ENCODE measurements around the gene PCGF6. TPM values are rescaled to one million over a fixed set of nuclear protein-coding genes. Genes with fewer than 3 reads are reported as not detected.

PCGF6 gene
- total RNA-seq, 1 experiment from 2014 or later: 11.6 TPM

DNA sequence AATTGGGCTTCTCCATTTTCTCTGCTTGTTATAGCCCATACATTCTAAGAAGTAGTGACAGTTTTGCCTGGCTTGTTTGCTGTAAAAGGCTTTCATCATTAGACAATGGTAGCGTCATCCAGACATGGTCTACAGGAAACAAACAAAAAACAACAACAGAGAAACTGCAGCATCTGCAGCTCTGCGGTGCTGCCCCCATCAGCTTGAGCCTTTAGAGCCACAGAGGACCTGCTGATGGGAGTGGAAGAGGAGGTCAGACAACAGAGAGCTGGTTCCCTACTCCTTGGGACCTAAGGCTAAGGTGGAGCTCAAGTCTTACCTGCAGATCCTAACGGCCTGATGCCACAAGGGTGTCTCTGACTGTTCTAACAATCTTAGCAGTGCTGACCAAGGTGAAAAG, 70.9 kb downstream of the PCGF6 start:
- Histone ChIP-seq H3K36me3 (ENCODE audit: low read depth, low read length) (no peaks in the 10 kb centered on the region), H3K27ac (ENCODE audit: low read length) (no peak overlapping the region), H3K9me3 (ENCODE audit: low read length) (no peaks in the 10 kb centered on the region), H2AFZ (ENCODE audit: low read length) (no peak overlapping the region), H3F3A (ENCODE audit: low read length, unreplicated experiment) (no peaks in the 10 kb centered on the region), H3K4me1 (ENCODE audit: insufficient read depth, low read length) (peaks cover 4% of the 10 kb centered on the region; the same call in 1 of the 2 replicates), H3K27me3 (ENCODE audit: low read length) (no peaks in the 10 kb centered on the region), H4K20me1 (ENCODE audit: low read length) (no peaks in the 10 kb centered on the region), H3K9me2 (replicated peaks; ENCODE audit: low read length) (no peaks in the 10 kb centered on the region), H3K9ac (ENCODE audit: low read length) (no peak overlapping the region), H3K4me3 (ENCODE audit: low read length) (no peak overlapping the region), H3K79me2 (ENCODE audit: low read length) (no peaks in the 10 kb centered on the region), H3K4me2 (ENCODE audit: low read length) (no peak overlapping the region)
- ChIA-PET CTCF (no interaction called here), POLR2A (ENCODE audit: unreplicated experiment) (no interaction called here)
- TF ChIP-seq EZH2 (IDR thresholded peaks at IDR 0.05; ENCODE audit: low read length, unreplicated experiment): no peak
- TF ChIP-seq, protein P1, sequence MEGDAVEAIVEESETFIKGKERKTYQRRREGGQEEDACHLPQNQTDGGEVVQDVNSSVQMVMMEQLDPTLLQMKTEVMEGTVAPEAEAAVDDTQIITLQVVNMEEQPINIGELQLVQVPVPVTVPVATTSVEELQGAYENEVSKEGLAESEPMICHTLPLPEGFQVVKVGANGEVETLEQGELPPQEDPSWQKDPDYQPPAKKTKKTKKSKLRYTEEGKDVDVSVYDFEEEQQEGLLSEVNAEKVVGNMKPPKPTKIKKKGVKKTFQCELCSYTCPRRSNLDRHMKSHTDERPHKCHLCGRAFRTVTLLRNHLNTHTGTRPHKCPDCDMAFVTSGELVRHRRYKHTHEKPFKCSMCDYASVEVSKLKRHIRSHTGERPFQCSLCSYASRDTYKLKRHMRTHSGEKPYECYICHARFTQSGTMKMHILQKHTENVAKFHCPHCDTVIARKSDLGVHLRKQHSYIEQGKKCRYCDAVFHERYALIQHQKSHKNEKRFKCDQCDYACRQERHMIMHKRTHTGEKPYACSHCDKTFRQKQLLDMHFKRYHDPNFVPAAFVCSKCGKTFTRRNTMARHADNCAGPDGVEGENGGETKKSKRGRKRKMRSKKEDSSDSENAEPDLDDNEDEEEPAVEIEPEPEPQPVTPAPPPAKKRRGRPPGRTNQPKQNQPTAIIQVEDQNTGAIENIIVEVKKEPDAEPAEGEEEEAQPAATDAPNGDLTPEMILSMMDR (conservative IDR thresholded peaks at IDR 0.05; ENCODE audit: low read depth, low read length): no peak
- no peak for TF ChIP-seq EZH2phosphoT487 (IDR thresholded peaks at IDR 0.05; ENCODE audit: borderline replicate concordance, low read length)
- ATAC-seq (no peak), DNase-seq (no peak)
- BruUV-seq (replicated peaks): no TSS peak
- intact Hi-C loops (cut with micrococcal nuclease): loop anchor here (1.0 kb wide), 1 partner anchor 15 kb away; no protein-coding TSS in a partner anchor

- no TSS peak for BruUV-seq (replicated peaks)
- ChIA-PET POLR2A (ENCODE audit: unreplicated experiment) (no interaction called here), CTCF (no interaction called here)
- ATAC-seq: no peak
- H3K27me3 ChIP-seq (ENCODE audit: low read length): no peaks in the 10 kb centered on the region
- no peak overlapping the region for H3K4me2 ChIP-seq (ENCODE audit: low read length)
- TF ChIP-seq EZH2 (IDR thresholded peaks at IDR 0.05; ENCODE audit: low read length, unreplicated experiment): no peak
- TF ChIP-seq EZH2phosphoT487 (IDR thresholded peaks at IDR 0.05; ENCODE audit: borderline replicate concordance, low read length): no peak
- TF ChIP-seq, protein P1 (conservative IDR thresholded peaks at IDR 0.05; ENCODE audit: low read depth, low read length): no peak
- no peak overlapping the region for H3K9ac ChIP-seq (ENCODE audit: low read length)
- intact Hi-C loops (cut with micrococcal nuclease): no loop called here
- no peaks in the 10 kb centered on the region for H4K20me1 ChIP-seq (ENCODE audit: low read length)
- peaks cover 4% of the 10 kb centered on the region for H3K4me1 ChIP-seq (ENCODE audit: insufficient read depth, low read length)
- peak; percentile 41 for DNase-seq
- H3K9me3 ChIP-seq (ENCODE audit: low read length): no peaks in the 10 kb centered on the region
- no peaks in the 10 kb centered on the region for H3K9me2 ChIP-seq (replicated peaks; ENCODE audit: low read length)
- no peak overlapping the region for H2AFZ ChIP-seq (ENCODE audit: low read length)
- no peaks in the 10 kb centered on the region for H3F3A ChIP-seq (ENCODE audit: low read length, unreplicated experiment)
- H3K79me2 ChIP-seq (ENCODE audit: low read length): no peaks in the 10 kb centered on the region
- no peak overlapping the region for H3K27ac ChIP-seq (ENCODE audit: low read length)
- H3K36me3 ChIP-seq (ENCODE audit: low read depth, low read length): no peaks in the 10 kb centered on the region
- H3K4me3 ChIP-seq (ENCODE audit: low read length): no peak overlapping the region
Observed at GRCh38 chr10:103278862-103279298, 72.1 kb downstream of the PCGF6 start.

DNA sequence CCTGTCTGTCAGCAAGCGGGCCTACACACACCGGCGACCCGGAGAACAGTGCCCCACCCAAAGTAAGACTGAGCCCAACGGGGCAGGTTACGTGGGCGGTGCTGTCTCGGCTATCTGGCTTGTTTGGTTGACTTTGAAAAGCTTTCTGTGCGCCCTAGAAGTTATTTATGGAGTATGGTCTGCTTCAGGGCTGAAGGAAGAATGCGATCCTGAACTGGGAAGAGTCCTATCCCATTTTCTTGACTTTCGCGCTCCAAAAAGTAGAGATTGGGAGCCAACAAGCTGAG, 72.5 kb downstream of the PCGF6 start:
- H3K79me2 ChIP-seq (ENCODE audit: low read length): no peaks in the 10 kb centered on the region
- intact Hi-C loops (cut with micrococcal nuclease): no loop called here
- ChIA-PET CTCF (no interaction called here), POLR2A (ENCODE audit: unreplicated experiment) (no interaction called here)
- H2AFZ ChIP-seq (ENCODE audit: low read length): no peak overlapping the region
- no peak overlapping the region for H3K4me2 ChIP-seq (ENCODE audit: low read length)
- no peak overlapping the region for H3K4me3 ChIP-seq (ENCODE audit: low read length)
- H3K27ac ChIP-seq (ENCODE audit: low read length): no peak overlapping the region
- H3F3A ChIP-seq (ENCODE audit: low read length, unreplicated experiment): no peaks in the 10 kb centered on the region
- TF ChIP-seq EZH2phosphoT487 (IDR thresholded peaks at IDR 0.05; ENCODE audit: borderline replicate concordance, low read length): no peak
- no peak for TF ChIP-seq EZH2 (IDR thresholded peaks at IDR 0.05; ENCODE audit: low read length, unreplicated experiment)
- TF ChIP-seq, protein P1 (conservative IDR thresholded peaks at IDR 0.05; ENCODE audit: low read depth, low read length): no peak
- H3K36me3 ChIP-seq (ENCODE audit: low read depth, low read length): no peaks in the 10 kb centered on the region
- H4K20me1 ChIP-seq (ENCODE audit: low read length): no peaks in the 10 kb centered on the region
- H3K4me1 ChIP-seq (ENCODE audit: insufficient read depth, low read length): peaks cover 8% of the 10 kb centered on the region
- DNase-seq: no peak
- no TSS peak for BruUV-seq (replicated peaks)
- no peak for ATAC-seq
- H3K9me3 ChIP-seq (ENCODE audit: low read length): no peaks in the 10 kb centered on the region
- no peaks in the 10 kb centered on the region for H3K9me2 ChIP-seq (replicated peaks; ENCODE audit: low read length)
- no peaks in the 10 kb centered on the region for H3K27me3 ChIP-seq (ENCODE audit: low read length)
- no peak overlapping the region for H3K9ac ChIP-seq (ENCODE audit: low read length)
